Right ventricle myocardium inferior (tissue), 1 donor: Measurements from ENCODE around the gene MAML2. TPM values are rescaled to one million over a fixed set of nuclear protein-coding genes. Genes with fewer than 3 reads are reported as not detected.

ENCODE experiments used
- ATAC-seq: fragments of 200-7000 bp; cut with Tn5 transposase; one replicate; pipeline ENCODE4 v1.9.1; 2020; ENCODE audit warnings: mild to moderate bottlenecking, moderate library complexity
- DNase-seq: peaks from one replicate; pipeline ENCODE4 v3.0.0; 2021; ENCODE audit errors: missing footprints
- intact Hi-C: fragments of 100-400 bp; cut with DNase I; formaldehyde crosslinking; loops from one replicate; pipeline ENCODE4 v1.11.0; 2022
- total RNA-seq: library from RNA; stranded (reverse); fragmentation: NEBNext Ultra II Directional; extraction: Animal tissue kit (Norgen Biotek cat#: 25700); gene quantifications from one replicate; pipeline ENCODE4 v1.2.1, GENCODE V29; 2021
- donor health status: DM: no; HTN: yes; CAD: no; lungs with severe emphysema.

MAML2 gene
- total RNA-seq, 1 donor from 2014 or later, result 5.2 TPM

GRCh38 chr11:96004862-96005261, 338.1 kb downstream of the MAML2 start:
- DNase-seq (no peak), ATAC-seq (no peak)
- intact Hi-C loops, result loop anchor here (5.0 kb wide), 1 partner anchor 47 kb away; no protein-coding TSS in a partner anchor

GRCh38 chr11:96002754-96003290, 340.2 kb downstream of the MAML2 start:
- DNase-seq (no peak), ATAC-seq (no peak)
- intact Hi-C loops, result loop anchor here (5.0 kb wide), 1 partner anchor 49 kb away; no protein-coding TSS in a partner anchor

DNA sequence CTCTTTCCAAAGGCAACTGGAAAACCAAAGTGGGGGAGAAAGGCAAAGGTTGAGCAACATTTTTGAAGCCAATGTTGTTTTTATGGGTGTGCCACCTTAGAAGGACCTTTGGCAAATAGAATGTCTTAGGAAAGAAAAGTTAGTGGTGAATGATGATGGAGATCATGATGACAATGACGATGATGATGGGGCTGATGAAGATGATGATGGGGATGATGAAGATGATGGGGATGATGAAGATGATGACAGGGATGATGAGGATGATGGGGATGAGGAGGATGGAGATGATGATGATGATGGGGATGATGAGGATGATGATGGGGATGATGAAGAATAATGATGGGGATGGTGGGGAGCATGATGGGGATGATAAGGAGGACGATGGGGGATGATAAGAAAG, 340.7 kb downstream of the MAML2 start:
- ATAC-seq, result no peak
- DNase-seq, result no peak
- intact Hi-C loops, result loop anchor here (5.0 kb wide), 1 partner anchor 50 kb away; no protein-coding TSS in a partner anchor

- DNase-seq, result peak; percentile 82
- intact Hi-C loops, result loop anchor here (5.0 kb wide), 1 partner anchor 51 kb away; no protein-coding TSS in a partner anchor
- peak; percentile 99 for ATAC-seq
Observed at GRCh38 chr11:96001037-96001436, 342.0 kb downstream of the MAML2 start.

GRCh38 chr11:95999711-96000406, 343.1 kb downstream of the MAML2 start:
- no peak for ATAC-seq
- DNase-seq, result no peak
- intact Hi-C loops, result loop anchor here (5.0 kb wide), 1 partner anchor 52 kb away; no protein-coding TSS in a partner anchor

- no peak for DNase-seq
- intact Hi-C loops, result no loop called here
- ATAC-seq, result no peak
Observed at GRCh38 chr11:95996621-95997235, 346.3 kb downstream of the MAML2 start.

DNA sequence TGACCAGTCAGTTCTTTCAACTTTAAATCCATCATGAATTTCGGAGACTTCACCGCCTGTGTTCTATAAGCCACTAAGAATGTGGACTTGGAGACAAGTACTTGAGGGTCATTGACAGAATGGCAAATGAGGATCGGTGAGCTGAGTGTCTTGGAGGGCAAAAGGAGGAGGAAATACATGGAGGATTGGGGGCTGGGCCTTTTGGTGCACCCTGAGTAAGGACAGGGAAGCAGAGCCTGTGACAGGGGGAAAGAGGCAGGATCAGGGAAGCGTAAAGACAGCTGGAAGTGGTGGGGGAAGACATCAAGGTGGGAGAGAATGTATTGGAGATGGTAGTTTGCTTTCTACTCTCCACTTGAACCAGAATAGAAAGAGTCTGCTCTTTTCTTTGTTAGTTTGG, 348.7 kb downstream of the MAML2 start:
- ATAC-seq (no peak), DNase-seq (no peak)
- intact Hi-C loops, result no loop called here

GRCh38 chr11:95993438-95994298, 349.3 kb downstream of the MAML2 start:
- intact Hi-C loops, result no loop called here
- ATAC-seq (peak; percentile 34), DNase-seq (no peak)

DNA sequence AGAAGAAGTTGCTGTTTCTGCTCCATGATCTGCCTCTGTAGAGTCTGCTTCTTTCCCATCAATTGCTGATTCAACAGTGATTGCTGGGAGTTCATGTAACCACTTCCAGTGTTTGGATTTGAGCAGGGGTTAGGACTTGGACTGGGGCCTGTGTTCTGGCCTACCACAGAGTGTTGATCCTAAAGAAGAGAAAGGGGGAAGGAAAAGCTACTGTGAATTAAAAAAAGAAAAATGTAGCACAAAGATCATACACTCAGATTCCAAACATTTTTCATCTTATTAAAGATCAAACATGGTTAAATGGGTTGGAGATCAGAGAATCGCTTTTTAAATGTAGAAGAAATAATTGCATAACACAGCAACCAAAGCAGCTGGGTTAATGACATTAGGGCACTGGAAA, 351.4 kb downstream of the MAML2 start:
- ATAC-seq, result no peak
- no peak for DNase-seq
- intact Hi-C loops, result no loop called here

- DNase-seq (no peak), ATAC-seq (no peak)
- intact Hi-C loops, result no loop called here
Observed at GRCh38 chr11:95991101-95991500, 351.9 kb downstream of the MAML2 start.

- no peak for DNase-seq
- no peak for ATAC-seq
- intact Hi-C loops, result no loop called here
Observed at GRCh38 chr11:95989780-95990179, 353.2 kb downstream of the MAML2 start.

GRCh38 chr11:95989076-95989605, 353.9 kb downstream of the MAML2 start:
- no peak for ATAC-seq
- intact Hi-C loops, result no loop called here
- DNase-seq, result no peak

DNA sequence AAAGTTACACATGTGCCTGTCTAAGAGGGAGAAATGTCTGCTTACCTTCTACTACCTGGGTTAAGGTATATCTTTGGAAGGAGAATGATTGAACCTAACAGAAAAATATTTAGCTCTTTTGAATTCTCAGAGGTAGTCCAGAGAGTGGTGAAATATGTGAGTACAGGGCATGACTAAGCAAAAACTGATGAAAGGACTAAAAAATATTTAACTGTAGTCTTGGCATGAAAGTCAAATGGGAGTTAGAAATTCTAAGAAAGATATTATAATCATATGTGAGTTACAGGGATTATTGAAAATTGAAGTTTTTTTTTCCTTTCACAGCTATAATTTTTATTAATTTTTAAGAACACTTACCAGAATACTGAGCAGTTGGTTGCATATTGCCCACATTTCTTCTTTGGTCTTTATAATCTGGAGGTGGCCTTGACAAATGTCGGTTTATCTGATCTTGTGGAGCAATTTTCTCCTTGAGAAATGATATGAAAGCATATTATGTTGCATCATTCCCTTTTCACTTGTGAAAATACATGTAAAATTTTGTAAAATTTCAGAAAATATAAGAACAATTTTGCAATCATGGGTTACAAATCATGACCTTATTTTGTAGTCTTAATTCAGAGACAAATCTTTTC, 357.7 kb downstream of the MAML2 start:
- no peak for ATAC-seq
- intact Hi-C loops, result no loop called here

DNA sequence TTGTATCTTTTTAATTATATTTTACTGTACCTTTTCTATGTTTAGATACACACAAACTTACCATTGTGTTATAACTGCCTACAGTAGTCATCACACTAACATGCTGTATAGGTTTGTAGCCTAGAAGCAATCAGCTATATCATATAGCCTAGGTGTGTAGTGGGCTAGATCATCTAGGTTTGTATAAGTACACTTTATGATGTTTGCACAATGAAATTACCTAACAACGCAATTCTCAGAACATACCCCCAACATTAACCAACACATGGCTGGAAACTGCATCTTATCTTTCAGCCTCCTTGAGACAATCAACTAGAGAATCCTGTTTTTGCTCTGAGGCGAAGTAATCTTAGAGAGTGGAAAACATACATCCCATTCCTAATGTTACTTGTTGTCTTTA, 358.9 kb downstream of the MAML2 start:
- intact Hi-C loops, result no loop called here
- no peak for DNase-seq
- no peak for ATAC-seq

More for the DNA sequence above, 357.7 kb downstream of the MAML2 start:
- no peak for DNase-seq

GRCh38 chr11:95977534-95978174, 365.3 kb downstream of the MAML2 start:
- ATAC-seq (no peak), DNase-seq (no peak)
- intact Hi-C loops, result no loop called here

DNA sequence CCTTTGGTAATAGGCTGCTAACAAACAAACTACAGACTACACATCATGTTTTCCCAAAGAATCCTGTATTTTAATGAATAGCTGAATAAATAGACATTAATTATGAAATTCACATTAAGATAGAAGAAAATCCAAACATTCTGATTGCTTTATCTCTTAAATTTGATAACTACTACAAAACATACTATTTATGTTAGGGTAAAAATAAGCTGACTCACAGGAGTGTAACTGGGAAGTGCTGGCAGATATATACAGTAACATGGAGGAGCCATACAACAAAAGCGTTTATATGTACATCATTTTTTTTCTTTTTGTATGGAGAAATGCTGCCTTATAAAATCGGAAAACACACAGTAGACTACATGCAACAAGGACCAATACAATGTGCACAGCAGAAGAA, 366.4 kb downstream of the MAML2 start:
- intact Hi-C loops, result no loop called here
- ATAC-seq, result no peak

GRCh38 chr11:95975343-95975742, 367.7 kb downstream of the MAML2 start:
- ATAC-seq (no peak), DNase-seq (no peak)
- intact Hi-C loops, result no loop called here

More for the DNA sequence above, 366.4 kb downstream of the MAML2 start:
- DNase-seq, result no peak

GRCh38 chr11:95972060-95972459, 370.9 kb downstream of the MAML2 start:
- DNase-seq (no peak), ATAC-seq (no peak)
- intact Hi-C loops, result no loop called here
